ENCODE measurements around the gene LRMDA.

GRCh38 chr10:75484717-75485116, 53.3 kb downstream of the LRMDA start:
- TF ChIP-seq, protein P1, sequence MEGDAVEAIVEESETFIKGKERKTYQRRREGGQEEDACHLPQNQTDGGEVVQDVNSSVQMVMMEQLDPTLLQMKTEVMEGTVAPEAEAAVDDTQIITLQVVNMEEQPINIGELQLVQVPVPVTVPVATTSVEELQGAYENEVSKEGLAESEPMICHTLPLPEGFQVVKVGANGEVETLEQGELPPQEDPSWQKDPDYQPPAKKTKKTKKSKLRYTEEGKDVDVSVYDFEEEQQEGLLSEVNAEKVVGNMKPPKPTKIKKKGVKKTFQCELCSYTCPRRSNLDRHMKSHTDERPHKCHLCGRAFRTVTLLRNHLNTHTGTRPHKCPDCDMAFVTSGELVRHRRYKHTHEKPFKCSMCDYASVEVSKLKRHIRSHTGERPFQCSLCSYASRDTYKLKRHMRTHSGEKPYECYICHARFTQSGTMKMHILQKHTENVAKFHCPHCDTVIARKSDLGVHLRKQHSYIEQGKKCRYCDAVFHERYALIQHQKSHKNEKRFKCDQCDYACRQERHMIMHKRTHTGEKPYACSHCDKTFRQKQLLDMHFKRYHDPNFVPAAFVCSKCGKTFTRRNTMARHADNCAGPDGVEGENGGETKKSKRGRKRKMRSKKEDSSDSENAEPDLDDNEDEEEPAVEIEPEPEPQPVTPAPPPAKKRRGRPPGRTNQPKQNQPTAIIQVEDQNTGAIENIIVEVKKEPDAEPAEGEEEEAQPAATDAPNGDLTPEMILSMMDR (IDR thresholded peaks at IDR 0.05): no peak
- TF ChIP-seq POLR2A (IDR thresholded peaks at IDR 0.05) (no peak), EP300 (IDR thresholded peaks at IDR 0.05) (no peak)
